Neural progenitor cell (in vitro differentiated cells): ENCODE data around the gene SPTB.

Source experiments
- EZH2phosphoT487 ChIP-seq: fragments of 200-600 bp; sonication (generic); IDR thresholded peaks from 2 replicates; pipeline ENCODE4 v1.6.1; 2017; ENCODE audit warnings: antibody characterized with exemption
- TF ChIP-seq, protein P1 (sequence below): fragments of 200-600 bp; sonication (generic); IDR thresholded peaks from 2 replicates; pipeline ENCODE4 v1.5.1; 2017; ENCODE audit warnings: antibody characterized with exemption, mild to moderate bottlenecking

DNA sequence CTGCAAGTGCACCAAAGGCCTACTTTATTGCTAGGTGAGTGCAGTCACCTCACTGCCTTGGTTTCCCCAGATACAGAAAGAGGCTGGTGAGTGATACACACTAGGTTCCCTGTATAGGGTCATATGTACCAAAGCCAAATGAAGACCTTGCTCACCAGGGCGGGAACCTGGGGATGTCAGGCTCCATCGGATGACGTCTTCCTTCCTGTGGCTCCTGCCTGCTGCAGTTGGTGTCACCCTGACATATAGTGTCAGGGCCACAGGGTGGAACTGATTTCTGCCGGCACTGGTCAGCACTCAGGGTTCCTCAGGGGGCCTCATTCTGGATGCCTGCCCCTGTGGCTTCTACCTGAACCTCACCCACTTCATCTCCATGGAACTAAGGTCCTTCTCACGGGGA lies 132.4 kb downstream of the SPTB start:
- TF ChIP-seq, protein P1, sequence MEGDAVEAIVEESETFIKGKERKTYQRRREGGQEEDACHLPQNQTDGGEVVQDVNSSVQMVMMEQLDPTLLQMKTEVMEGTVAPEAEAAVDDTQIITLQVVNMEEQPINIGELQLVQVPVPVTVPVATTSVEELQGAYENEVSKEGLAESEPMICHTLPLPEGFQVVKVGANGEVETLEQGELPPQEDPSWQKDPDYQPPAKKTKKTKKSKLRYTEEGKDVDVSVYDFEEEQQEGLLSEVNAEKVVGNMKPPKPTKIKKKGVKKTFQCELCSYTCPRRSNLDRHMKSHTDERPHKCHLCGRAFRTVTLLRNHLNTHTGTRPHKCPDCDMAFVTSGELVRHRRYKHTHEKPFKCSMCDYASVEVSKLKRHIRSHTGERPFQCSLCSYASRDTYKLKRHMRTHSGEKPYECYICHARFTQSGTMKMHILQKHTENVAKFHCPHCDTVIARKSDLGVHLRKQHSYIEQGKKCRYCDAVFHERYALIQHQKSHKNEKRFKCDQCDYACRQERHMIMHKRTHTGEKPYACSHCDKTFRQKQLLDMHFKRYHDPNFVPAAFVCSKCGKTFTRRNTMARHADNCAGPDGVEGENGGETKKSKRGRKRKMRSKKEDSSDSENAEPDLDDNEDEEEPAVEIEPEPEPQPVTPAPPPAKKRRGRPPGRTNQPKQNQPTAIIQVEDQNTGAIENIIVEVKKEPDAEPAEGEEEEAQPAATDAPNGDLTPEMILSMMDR: no peak
- TF ChIP-seq EZH2phosphoT487: no peak
